H1 (cell line): ENCODE results near the gene SETX. TPM values are rescaled to one million over a fixed set of nuclear protein-coding genes. Genes with fewer than 3 reads are reported as not detected.

Source experiments
- CTCF ChIA-PET: fragments of 300-600 bp; sonication (Branson Sonifier 250); formaldehyde crosslinking; loops from one replicate; lab custom pipeline; 2021; ENCODE audit not compliant: partially characterized antibody; lab: Charles Lee
- POLR2A ChIA-PET: fragments of 300-600 bp; sonication (Branson Sonifier 250); formaldehyde crosslinking; loops from one replicate; lab custom pipeline; 2021; ENCODE audit warnings: inconsistent platforms; ENCODE audit not compliant: partially characterized antibody; lab: Charles Lee
- DNase-seq, 2 experiments: peaks; one replicate each; pipeline versions ENCODE4 v3.0.0 to v3.0.0-alpha.2; 2010 to 2022; ENCODE audit warnings: low spot score in 2 of 2, low read depth in 1 of 2, mixed read lengths in 1 of 2
- FAIRE-seq: peaks from 2 replicates; lab custom pipeline; 2011; peaks lifted over from hg19 to GRCh38; lab: Jason Lieb, UNC
- H2AFZ ChIP-seq: 2 replicates; pipeline ENCODE4 v1.8.1; 2012; ENCODE audit warnings: low read length, inconsistent platforms
- H2AK5ac ChIP-seq: 2 replicates; pipeline ENCODE4 v1.6.1; 2013; ENCODE audit warnings: low read depth, low read length
- H2BK120ac ChIP-seq: replicated peaks from 2 replicates; pipeline ENCODE3; 2013; ENCODE audit warnings: low read depth, low read length, inconsistent platforms
- H2BK12ac ChIP-seq: 2 replicates; pipeline ENCODE4 v1.6.1; 2013; ENCODE audit warnings: low read depth, low read length
- H2BK15ac ChIP-seq: 2 replicates; pipeline ENCODE4 v1.6.1; 2013; ENCODE audit warnings: low read length
- H2BK20ac ChIP-seq: 2 replicates; pipeline ENCODE4 v1.6.1; 2013; ENCODE audit warnings: low read length
- H2BK5ac ChIP-seq: 2 replicates; pipeline ENCODE4 v1.6.1; 2013; ENCODE audit warnings: low read depth, low read length
- H3K14ac ChIP-seq: 2 replicates; pipeline ENCODE4 v1.6.1; 2013; ENCODE audit warnings: inconsistent platforms; ENCODE audit not compliant: insufficient read length
- H3K18ac ChIP-seq: 2 replicates; pipeline ENCODE4 v1.6.1; 2013; ENCODE audit warnings: low read length; ENCODE audit errors: extremely low read depth
- H3K23ac ChIP-seq: 2 replicates; pipeline ENCODE4 v1.6.1; 2013; ENCODE audit warnings: inconsistent platforms; ENCODE audit not compliant: insufficient read length
- H3K23me2 ChIP-seq: 2 replicates; pipeline ENCODE4 v1.6.1; 2013; ENCODE audit warnings: low read depth, low read length
- H3K27ac ChIP-seq: 2 replicates; pipeline ENCODE4 v1.6.1; 2011; ENCODE audit warnings: low read depth, low read length, inconsistent platforms
- H3K27me3 ChIP-seq, 4 experiments: replicated peaks in 1 of 4; 1 replicate in 1 of 4; 2 replicates in 3 of 4; pipeline versions ENCODE4 v1.6.1 to v1.8.1; 2011 to 2013; ENCODE audit warnings: low read length in 3 of 4, mild to moderate bottlenecking in 3 of 4, inconsistent platforms in 2 of 4, mixed read lengths in 2 of 4, moderate library complexity in 1 of 4; ENCODE audit not compliant: control insufficient read depth in 3 of 4, insufficient read depth in 3 of 4; ENCODE audit errors: extremely low read depth in 1 of 4
- H3K36me3 ChIP-seq, 4 experiments: 2 replicates each; pipeline versions ENCODE4 v1.6.1 to v1.8.1; 2011 to 2013; ENCODE audit warnings: mild to moderate bottlenecking in 4 of 4, low read length in 3 of 4, moderate library complexity in 2 of 4, control low read depth in 1 of 4, inconsistent platforms in 1 of 4; ENCODE audit not compliant: insufficient read depth in 4 of 4, control insufficient read depth in 2 of 4
- H3K4ac ChIP-seq: replicated peaks from 2 replicates; pipeline ENCODE3; 2013; ENCODE audit warnings: low read length, low read depth, mixed read lengths, inconsistent platforms; ENCODE audit not compliant: insufficient read length
- H3K4me1 ChIP-seq, 4 experiments: replicated peaks in 1 of 4; 1 replicate in 1 of 4; 2 replicates in 3 of 4; pipeline versions ENCODE4 v1.6.1 to v1.8.1; 2011 to 2013; ENCODE audit warnings: low read length in 3 of 4, inconsistent platforms in 2 of 4, mixed read lengths in 1 of 4; ENCODE audit not compliant: insufficient read depth in 4 of 4, control insufficient read depth in 3 of 4
- H3K4me2 ChIP-seq, 2 experiments: 2 replicates each; pipeline versions ENCODE4 v1.6.1 to v1.8.1; 2011 to 2013; ENCODE audit warnings: low read depth in 2 of 2, low read length in 2 of 2, control low read depth in 1 of 2, inconsistent platforms in 1 of 2, mild to moderate bottlenecking in 1 of 2; ENCODE audit not compliant: insufficient read depth in 1 of 2
- H3K4me3 ChIP-seq, 4 experiments: fragments of 200-600, 300-600 bp in 1 of 4; sonication (generic), shearing (Covaris generic), sonication (Bioruptor Twin) in 1 of 4; 2 replicates each; pipeline versions ENCODE4 v1.5.1 to v1.8.1; 2011 to 2016; ENCODE audit warnings: low read length in 4 of 4, low read depth in 3 of 4, control low read depth in 2 of 4, inconsistent platforms in 2 of 4, mild to moderate bottlenecking in 2 of 4, mixed read lengths in 1 of 4, moderate library complexity in 1 of 4; ENCODE audit not compliant: insufficient read depth in 2 of 4; ENCODE audit errors: extremely low read depth in 1 of 4
- H3K56ac ChIP-seq: replicated peaks from 2 replicates; pipeline ENCODE3; 2013; ENCODE audit warnings: low read depth, mild to moderate bottlenecking, mixed read lengths, low read length, inconsistent platforms; ENCODE audit not compliant: insufficient read length
- H3K79me1 ChIP-seq: 2 replicates; pipeline ENCODE4 v1.6.1; 2013; ENCODE audit warnings: low read depth, low read length, control low read depth
- H3K79me2 ChIP-seq, 2 experiments: 2 replicates each; pipeline versions ENCODE4 v1.6.1 to v1.8.1; 2012 to 2013; ENCODE audit warnings: low read length in 2 of 2, mild to moderate bottlenecking in 2 of 2, inconsistent platforms in 1 of 2; ENCODE audit not compliant: insufficient read depth in 2 of 2, control insufficient read depth in 1 of 2
- H3K9ac ChIP-seq, 4 experiments: replicated peaks in 1 of 4; 1 replicate in 1 of 4; 2 replicates in 3 of 4; pipeline versions ENCODE4 v1.6.1 to v1.8.1; 2011 to 2013; ENCODE audit warnings: low read depth in 3 of 4, low read length in 3 of 4, control low read depth in 2 of 4, mild to moderate bottlenecking in 2 of 4, moderate library complexity in 2 of 4, inconsistent platforms in 1 of 4; ENCODE audit errors: extremely low read depth in 1 of 4
- H3K9me3 ChIP-seq, 2 experiments: 2 replicates each; pipeline versions ENCODE4 v1.6.1 to v1.8.1; 2012 to 2013; ENCODE audit warnings: mild to moderate bottlenecking in 2 of 2, moderate library complexity in 2 of 2, control low read depth in 1 of 2, inconsistent platforms in 1 of 2, low read depth in 1 of 2, low read length in 1 of 2, mixed read lengths in 1 of 2; ENCODE audit not compliant: insufficient read depth in 2 of 2
- H4K20me1 ChIP-seq, 2 experiments: replicated peaks in 1 of 2; 2 replicates each; pipeline versions ENCODE3 to v1.8.1; 2011 to 2013; ENCODE audit warnings: inconsistent platforms in 2 of 2, low read length in 2 of 2, mild to moderate bottlenecking in 1 of 2; ENCODE audit not compliant: insufficient read depth in 2 of 2, control insufficient read depth in 1 of 2
- H4K5ac ChIP-seq: 2 replicates; pipeline ENCODE4 v1.6.1; 2013; ENCODE audit warnings: low read length, low read depth, mixed read lengths, inconsistent platforms; ENCODE audit not compliant: insufficient read length
- H4K8ac ChIP-seq: 2 replicates; pipeline ENCODE4 v1.8.0; 2013; ENCODE audit warnings: mild to moderate bottlenecking, moderate library complexity, low read length, inconsistent platforms; ENCODE audit not compliant: insufficient read depth; ENCODE audit errors: extremely low read depth
- H4K91ac ChIP-seq: replicated peaks from 2 replicates; pipeline ENCODE3; 2013; ENCODE audit warnings: low read length, mixed read lengths, inconsistent platforms; ENCODE audit not compliant: insufficient read length
- CBX8 ChIP-seq: fragments of 300-800, 300-1000 bp; sonication (generic); IDR thresholded peaks from 2 replicates; pipeline ENCODE4 v1.7.1; 2016; ENCODE audit warnings: low read depth, low read length, borderline replicate concordance
- CHD2 ChIP-seq: IDR thresholded peaks from 2 replicates; pipeline ENCODE4 v1.6.1; 2012; ENCODE audit warnings: low read length, improper control_type of control experiment
- EGR1 ChIP-seq: IDR thresholded peaks from 2 replicates; pipeline ENCODE4 v1.6.1; 2011; ENCODE audit warnings: low read depth, low read length, borderline replicate concordance
- KDM1A ChIP-seq: fragments of 200-600, 300-600 bp; sonication (generic); IDR thresholded peaks from 2 replicates; pipeline ENCODE4 v1.7.1; 2016; ENCODE audit warnings: mild to moderate bottlenecking, low read length, borderline replicate concordance
- POU5F1 ChIP-seq: IDR thresholded peaks from 2 replicates; pipeline ENCODE4 v1.6.1; 2011; ENCODE audit warnings: low read depth, mild to moderate bottlenecking, low read length, moderate library complexity
- SRF ChIP-seq: IDR thresholded peaks from 2 replicates; pipeline ENCODE4 v1.6.1; 2011; ENCODE audit warnings: mild to moderate bottlenecking, low read depth, low read length, moderate library complexity
- SUZ12 ChIP-seq: fragments of 200-600 bp; sonication (generic); IDR thresholded peaks from 2 replicates; pipeline ENCODE4 v1.6.1; 2012; ENCODE audit warnings: mild to moderate bottlenecking, inconsistent platforms, low read length, moderate library complexity, mixed read lengths
- TCF12 ChIP-seq: IDR thresholded peaks from 2 replicates; pipeline ENCODE4 v1.6.1; 2011; ENCODE audit warnings: low read depth, mild to moderate bottlenecking, low read length
- WGBS, 2 experiments: shearing (Covaris generic) in 1 of 2; methylation state at CpG; one replicate each; pipeline versions ENCODE4 v1.1.6 to v1.1.7; 2013 to 2015; ENCODE audit warnings: low lambda C conversion rate in 2 of 2, mixed read lengths in 2 of 2, inconsistent platforms in 1 of 2, low coverage in 1 of 2, missing lambda C conversion rate in 1 of 2; ENCODE audit not compliant: insufficient replicate concordance in 2 of 2, insufficient coverage in 1 of 2, insufficient read length in 1 of 2; ENCODE audit errors: extremely low coverage in 1 of 2, missing lambda C conversion rate in 1 of 2; 5-methylcytosine and 5-hydroxymethylcytosine counted together
- polyA plus RNA-seq, 7 experiments: library from polyadenylated mRNA; depleted of rRNA in 3 of 7; stranded (reverse) in 5 of 7; unstranded in 2 of 7; fragments of >200 nt in 5 of 7; fragments of 200-250 nt in 2 of 7; gene quantifications; 1 replicate in 5 of 7; 2 replicates in 1 of 7; 4 replicates in 1 of 7; pipeline versions ENCODE4 v1.2.1 to v1.2.3, GENCODE V29; 2011 to 2013; ENCODE audit warnings: missing spikeins in 2 of 7, mixed read lengths in 2 of 7
- total RNA-seq: library from RNA; stranded (reverse); fragmentation: NEBNext Ultra II Directional; extraction: Animal tissue kit (Norgen Biotek cat#: 25700); gene quantifications from 2 replicates; pipeline ENCODE4 v1.2.1, GENCODE V29; 2021

The SETX gene
- total and polyA plus RNA-seq, 2 of the 8 experiments (the other 6 are each of a cell fraction or from before 2014, with no cell fraction given) = 15.1 to 37.9 TPM

GRCh38 chr9:132381966-132382541 lies 27.3 kb upstream of the SETX start:
- no peak overlapping the region for H2BK20ac ChIP-seq
- H3K23ac ChIP-seq = no peak overlapping the region
- H3K27ac ChIP-seq = no peak overlapping the region
- H4K20me1 ChIP-seq = no peaks in the 10 kb centered on the region
- no peak for FAIRE-seq
- no peak overlapping the region for H3K4me2 ChIP-seq
- H4K8ac ChIP-seq = no peak overlapping the region
- H3K9ac ChIP-seq = no peak overlapping the region
- TF ChIP-seq TCF12 = no peak
- TF ChIP-seq CHD2 = no peak
- no peak for TF ChIP-seq CBX8
- no peak for TF ChIP-seq POU5F1
- no peak for TF ChIP-seq SRF
- no peak for TF ChIP-seq KDM1A
- TF ChIP-seq SUZ12 = no peak
- TF ChIP-seq EGR1 = no peak
- no peak overlapping the region for H3K14ac ChIP-seq
- no peaks in the 10 kb centered on the region for H3K79me2 ChIP-seq
- no peaks in the 10 kb centered on the region for H3K79me1 ChIP-seq
- no peak overlapping the region for H4K91ac ChIP-seq
- no peak overlapping the region for H2BK15ac ChIP-seq
- H3K4me3 ChIP-seq = no peak overlapping the region
- H3K56ac ChIP-seq = no peak overlapping the region
- 91% methylated on average over 9 of the region's 9 CpGs; no CpG with 5 or more reads in 1 of the 2 experiments for WGBS, 2 experiments
- H3K18ac ChIP-seq = no peak overlapping the region
- H3K27me3 ChIP-seq = no peaks in the 10 kb centered on the region
- no peaks in the 10 kb centered on the region; the same call in 1 of the 2 replicates for H3K23me2 ChIP-seq
- peaks cover 28 to 73% (median 50%) of the 10 kb centered on the region in 4 experiments for H3K36me3 ChIP-seq
- H2BK120ac ChIP-seq = no peak overlapping the region
- H2AFZ ChIP-seq = no peak overlapping the region
- H2AK5ac ChIP-seq = no peak overlapping the region
- peaks cover 13 to 16% of the 10 kb centered on the region in 2 experiments; a peak in 3 of 4 replicates for H3K9me3 ChIP-seq
- no peak overlapping the region for H2BK5ac ChIP-seq
- ChIA-PET CTCF (no interaction called here), POLR2A (interaction anchor here (1.2 to 1.5 kb wide), 3 partner anchors 10 to 49 kb away, joined by 3 to 5 read pairs (median 5); no protein-coding TSS in a partner anchor)
- no peak for DNase-seq
- no peak overlapping the region for H3K4ac ChIP-seq
- H4K5ac ChIP-seq = no peak overlapping the region
- no peaks in the 10 kb centered on the region for H3K4me1 ChIP-seq
- H2BK12ac ChIP-seq = no peak overlapping the region
